Erythroblast (primary cell): ENCODE measurements around the gene SLMAP.

Source experiments
- DNase-seq, 2 experiments: peaks; one replicate each; lab custom pipeline; 2025; lab: John Stamatoyannopoulos, UW
- GATA1 ChIP-seq: IDR thresholded peaks from 2 replicates; pipeline ENCODE4 v1.6.1; 2011; ENCODE audit warnings: low read depth, mild to moderate bottlenecking, control low read depth, low read length, moderate library complexity
- POLR2A ChIP-seq: IDR thresholded peaks from 2 replicates; pipeline ENCODE4 v1.6.1; 2011; ENCODE audit warnings: mild to moderate bottlenecking, low read length

SLMAP gene

DNA sequence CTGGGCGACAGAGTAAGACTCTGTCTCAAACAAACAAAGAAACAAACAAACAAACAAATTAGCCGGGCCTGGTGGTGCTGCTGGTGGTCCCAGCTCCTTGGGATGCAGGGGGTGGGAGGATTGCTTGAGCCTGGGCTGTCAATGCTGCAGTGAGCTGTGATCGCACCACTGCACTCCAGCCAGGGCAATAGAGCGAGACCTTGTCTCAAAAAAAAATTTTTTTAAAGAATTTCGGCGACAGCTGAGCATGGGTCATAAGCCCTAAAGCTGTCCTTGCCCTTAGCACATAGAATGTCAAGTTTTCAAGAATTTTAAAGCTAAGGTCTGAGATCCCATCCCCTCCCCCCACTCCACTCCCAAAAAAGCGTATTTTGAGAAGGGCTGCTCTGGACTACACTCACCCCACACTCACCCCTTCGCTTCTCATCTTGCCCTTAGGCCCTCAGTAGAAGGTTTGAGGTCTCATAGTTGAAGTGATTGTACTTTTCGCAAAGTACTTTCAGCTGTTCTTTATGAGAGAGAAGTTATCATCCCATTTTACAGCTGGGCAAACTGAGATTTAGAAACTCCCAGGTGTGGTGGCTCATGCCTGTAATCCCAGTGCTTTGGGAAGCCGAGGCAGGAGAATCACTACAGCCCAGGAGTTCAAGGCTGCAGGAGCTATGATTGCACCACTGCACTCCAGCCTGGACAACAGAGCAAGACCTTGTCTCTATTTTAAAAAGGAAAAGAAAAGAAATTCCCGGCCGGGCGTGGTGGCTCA, 217.8 kb downstream of the SLMAP start:
- DNase-seq: no peak
- TF ChIP-seq GATA1 (no peak), POLR2A (no peak)

DNA sequence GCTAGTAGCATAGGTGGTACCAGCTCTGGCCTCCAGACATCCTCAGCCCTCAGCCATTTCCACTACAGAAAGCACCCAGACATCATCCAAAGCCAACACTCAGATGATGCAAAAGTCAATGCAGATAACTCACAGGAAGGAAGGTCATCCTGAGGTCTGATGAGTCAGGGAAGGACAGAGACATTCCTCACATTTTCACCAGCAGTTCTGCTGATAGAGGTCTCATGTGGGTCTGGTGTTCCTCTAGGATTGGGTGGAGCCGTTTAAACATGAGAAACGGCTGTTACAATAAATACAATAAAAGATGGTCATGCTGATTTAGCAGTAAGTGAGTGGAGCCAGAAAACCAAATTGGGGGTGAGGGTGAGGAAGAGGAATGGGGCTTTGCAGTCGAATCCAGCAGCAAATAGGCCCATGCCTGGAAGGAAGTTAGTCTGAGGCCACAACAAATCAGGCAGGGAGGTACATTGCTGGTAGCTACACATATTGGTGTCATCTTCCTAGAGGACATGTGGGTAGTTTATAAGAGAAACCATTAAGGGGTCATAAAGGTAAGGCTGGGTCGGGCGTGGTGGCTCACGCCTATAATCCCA, 218.8 kb downstream of the SLMAP start:
- TF ChIP-seq POLR2A (no peak), GATA1 (no peak)
- no peak for DNase-seq

DNA sequence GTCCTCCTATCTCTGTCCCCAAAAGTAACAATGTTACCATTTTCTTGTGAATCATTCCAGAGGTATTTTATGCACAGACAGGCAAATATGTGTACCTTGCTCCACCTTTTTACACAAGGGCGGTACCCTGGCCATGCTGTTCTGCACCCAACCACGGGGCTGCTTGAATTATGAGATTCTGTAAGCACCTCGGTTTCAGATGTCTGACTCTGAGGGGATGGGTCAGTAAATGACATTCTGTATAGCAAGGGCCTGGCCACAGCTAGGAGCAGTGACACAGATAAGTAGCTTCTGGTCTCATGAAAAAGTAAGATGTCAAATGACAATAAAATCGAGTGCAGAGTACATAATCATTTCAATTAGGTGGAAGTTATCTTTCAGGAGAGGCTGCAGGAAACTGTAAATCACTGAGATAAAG, 221.7 kb downstream of the SLMAP start:
- no peak for DNase-seq
- TF ChIP-seq GATA1 (no peak), POLR2A (no peak)

DNA sequence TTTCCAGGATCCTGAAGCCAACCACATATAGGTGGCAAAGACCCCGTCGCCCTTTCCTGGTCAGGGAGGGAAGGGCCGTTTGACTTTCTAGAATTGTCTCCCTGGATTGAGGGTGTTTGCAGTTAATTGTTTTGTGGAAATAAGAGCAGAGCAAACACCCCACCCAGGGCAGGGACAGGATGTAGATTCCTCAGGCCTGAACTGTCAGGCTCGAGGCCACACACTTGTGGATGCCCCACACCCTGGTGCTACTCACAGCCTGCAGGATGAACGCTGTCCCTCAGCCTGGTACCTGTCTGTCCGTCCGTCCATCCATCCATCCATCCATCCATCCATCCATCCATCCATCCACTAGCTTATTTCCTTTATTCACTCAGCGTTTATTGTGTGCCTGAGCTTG, 222.2 kb downstream of the SLMAP start:
- TF ChIP-seq GATA1 (no peak), POLR2A (no peak)
- no peak for DNase-seq
